GM12872 (cell line): ENCODE results near the gene TMED10.

Source experiments
- TF ChIP-seq, protein P1 (sequence below): IDR thresholded peaks from 3 replicates; pipeline ENCODE4 v1.5.1; 2011; ENCODE audit warnings: low read depth, mild to moderate bottlenecking, low read length, moderate library complexity; ENCODE audit not compliant: insufficient read depth

Gene TMED10

DNA sequence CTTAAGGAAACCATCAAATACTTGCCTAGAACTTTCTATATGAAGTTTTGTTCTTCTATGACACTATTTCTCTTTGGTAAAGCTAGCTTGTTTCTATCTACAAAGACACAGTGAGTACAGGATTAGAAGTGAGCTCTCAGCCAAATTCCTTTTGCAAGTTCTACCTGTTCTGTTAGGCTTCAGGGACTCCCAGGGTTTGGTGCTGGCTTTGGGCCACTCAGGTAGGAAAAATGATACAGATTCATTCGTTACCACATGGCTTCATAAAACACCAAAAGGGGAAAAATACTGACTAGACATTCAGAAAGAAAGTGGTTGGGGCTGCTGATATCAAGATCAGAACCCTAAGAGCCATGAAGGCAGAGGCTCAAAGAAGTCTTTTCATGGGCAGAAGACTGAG is 93.1 kb downstream of the TMED10 start:
- TF ChIP-seq, protein P1, sequence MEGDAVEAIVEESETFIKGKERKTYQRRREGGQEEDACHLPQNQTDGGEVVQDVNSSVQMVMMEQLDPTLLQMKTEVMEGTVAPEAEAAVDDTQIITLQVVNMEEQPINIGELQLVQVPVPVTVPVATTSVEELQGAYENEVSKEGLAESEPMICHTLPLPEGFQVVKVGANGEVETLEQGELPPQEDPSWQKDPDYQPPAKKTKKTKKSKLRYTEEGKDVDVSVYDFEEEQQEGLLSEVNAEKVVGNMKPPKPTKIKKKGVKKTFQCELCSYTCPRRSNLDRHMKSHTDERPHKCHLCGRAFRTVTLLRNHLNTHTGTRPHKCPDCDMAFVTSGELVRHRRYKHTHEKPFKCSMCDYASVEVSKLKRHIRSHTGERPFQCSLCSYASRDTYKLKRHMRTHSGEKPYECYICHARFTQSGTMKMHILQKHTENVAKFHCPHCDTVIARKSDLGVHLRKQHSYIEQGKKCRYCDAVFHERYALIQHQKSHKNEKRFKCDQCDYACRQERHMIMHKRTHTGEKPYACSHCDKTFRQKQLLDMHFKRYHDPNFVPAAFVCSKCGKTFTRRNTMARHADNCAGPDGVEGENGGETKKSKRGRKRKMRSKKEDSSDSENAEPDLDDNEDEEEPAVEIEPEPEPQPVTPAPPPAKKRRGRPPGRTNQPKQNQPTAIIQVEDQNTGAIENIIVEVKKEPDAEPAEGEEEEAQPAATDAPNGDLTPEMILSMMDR, result no peak

DNA sequence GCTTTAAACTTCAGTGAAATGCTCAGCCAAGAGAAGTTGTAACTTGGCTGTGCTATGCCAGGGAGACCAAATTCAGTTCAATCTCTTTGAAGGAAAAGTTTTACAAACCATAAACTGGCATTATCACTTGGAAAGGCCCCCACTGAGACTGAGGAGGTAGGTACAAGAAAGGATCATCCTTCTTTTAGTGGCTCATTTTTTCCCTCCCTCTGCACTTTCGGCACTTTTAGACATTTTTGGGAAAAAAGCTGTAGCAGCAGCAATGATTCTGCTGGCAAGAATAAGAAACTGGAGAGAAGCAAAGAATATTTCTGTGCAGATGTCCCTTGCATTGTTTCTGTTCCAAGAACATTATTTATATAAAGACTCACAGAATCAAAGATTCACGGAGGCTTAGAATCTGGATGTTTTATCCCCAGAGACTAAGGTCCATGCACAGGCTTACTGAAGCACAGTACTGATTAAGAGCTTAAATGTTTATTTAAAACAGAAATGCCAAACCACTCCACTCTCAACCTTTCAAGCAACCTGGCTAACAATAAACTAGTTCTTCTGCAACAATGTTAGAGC is 94.7 kb downstream of the TMED10 start:
- TF ChIP-seq, protein P1, result no peak
